ENCODE results near the gene PRKCI.

DNA sequence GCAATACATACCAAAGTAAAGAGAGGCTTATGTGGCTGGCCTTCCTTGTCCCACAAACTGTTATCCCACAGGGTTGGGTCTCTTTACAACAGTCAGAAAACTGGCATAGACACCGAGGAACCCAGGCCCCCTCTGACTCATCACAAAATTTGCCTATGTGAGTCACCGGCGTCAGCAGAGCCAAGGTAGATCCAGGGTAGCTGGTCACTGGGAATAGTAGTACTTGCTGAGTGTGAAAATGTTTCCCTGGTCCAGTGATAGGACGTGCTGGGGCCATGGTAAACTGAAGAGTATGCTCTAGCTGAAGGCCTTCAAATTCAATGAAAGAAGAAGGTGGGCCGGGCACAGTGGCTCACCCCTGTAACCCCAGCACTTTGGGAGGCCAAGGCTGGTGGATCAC is 108.1 kb downstream of the PRKCI start:
- TF ChIP-seq, protein P1, sequence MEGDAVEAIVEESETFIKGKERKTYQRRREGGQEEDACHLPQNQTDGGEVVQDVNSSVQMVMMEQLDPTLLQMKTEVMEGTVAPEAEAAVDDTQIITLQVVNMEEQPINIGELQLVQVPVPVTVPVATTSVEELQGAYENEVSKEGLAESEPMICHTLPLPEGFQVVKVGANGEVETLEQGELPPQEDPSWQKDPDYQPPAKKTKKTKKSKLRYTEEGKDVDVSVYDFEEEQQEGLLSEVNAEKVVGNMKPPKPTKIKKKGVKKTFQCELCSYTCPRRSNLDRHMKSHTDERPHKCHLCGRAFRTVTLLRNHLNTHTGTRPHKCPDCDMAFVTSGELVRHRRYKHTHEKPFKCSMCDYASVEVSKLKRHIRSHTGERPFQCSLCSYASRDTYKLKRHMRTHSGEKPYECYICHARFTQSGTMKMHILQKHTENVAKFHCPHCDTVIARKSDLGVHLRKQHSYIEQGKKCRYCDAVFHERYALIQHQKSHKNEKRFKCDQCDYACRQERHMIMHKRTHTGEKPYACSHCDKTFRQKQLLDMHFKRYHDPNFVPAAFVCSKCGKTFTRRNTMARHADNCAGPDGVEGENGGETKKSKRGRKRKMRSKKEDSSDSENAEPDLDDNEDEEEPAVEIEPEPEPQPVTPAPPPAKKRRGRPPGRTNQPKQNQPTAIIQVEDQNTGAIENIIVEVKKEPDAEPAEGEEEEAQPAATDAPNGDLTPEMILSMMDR (IDR thresholded peaks at IDR 0.05): no peak
- no peak for TF ChIP-seq POLR2A (IDR thresholded peaks at IDR 0.05; ENCODE audit: low read depth)
- TF ChIP-seq EP300 (IDR thresholded peaks at IDR 0.05): no peak

Measured in esophagus muscularis mucosa (tissue), 4 donors.